Anterior cingulate cortex (tissue), 58 donors: ENCODE measurements around the gene WNT1.
A peak's percentile ranks its signal among the peaks of the same experiment; 100 is the strongest.

ENCODE experiments used
- DNase-seq, 58 donors: peaks; one replicate each; lab custom pipeline; 2025; lab: John Stamatoyannopoulos, UW

WNT1 gene

DNA sequence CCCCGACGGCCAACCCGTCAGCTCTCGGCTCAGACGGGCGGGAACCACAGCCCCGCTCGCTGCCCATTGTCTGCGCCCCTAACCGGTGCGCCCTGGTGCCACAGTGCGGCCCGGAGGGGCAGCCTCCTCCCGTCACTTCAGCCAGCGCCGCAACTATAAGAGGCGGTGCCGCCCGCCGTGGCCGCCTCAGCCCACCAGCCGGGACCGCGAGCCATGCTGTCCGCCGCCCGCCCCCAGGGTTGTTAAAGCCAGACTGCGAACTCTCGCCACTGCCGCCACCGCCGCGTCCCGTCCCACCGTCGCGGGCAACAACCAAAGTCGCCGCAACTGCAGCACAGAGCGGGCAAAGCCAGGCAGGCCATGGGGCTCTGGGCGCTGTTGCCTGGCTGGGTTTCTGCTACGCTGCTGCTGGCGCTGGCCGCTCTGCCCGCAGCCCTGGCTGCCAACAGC lies at the start of gene WNT1:
TSS of gene WNT1 (plus strand) at position 32 of the 450 bp plus-strand sequence. CDS start at position 361, 329 bp downstream.
- DNase-seq: no peak

DNA sequence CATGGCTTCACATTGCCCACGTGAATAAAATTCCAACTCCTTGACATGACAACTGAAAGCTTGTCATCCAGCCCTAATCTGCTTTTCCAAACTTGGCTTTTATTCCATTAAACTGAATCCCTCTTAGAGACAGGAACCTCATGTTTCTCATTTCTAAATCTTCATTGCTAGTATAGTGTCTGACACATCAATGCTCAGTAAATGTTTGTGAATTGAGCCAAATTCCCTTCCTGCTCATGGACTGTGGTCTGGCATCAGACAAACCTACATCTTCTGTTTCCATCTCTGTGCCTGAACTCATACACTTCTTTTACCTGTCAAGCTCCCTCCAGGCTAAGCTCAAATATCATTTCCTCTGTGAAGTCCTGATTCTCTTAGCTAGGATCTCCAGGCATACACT lies 48.6 kb upstream of the WNT1 start:
- no peak for DNase-seq

GRCh38 chr12:48930475-48930874 lies 47.6 kb upstream of the WNT1 start:
- no peak for DNase-seq

GRCh38 chr12:48932878-48933277 lies 45.2 kb upstream of the WNT1 start:
- DNase-seq: no peak

GRCh38 chr12:48933664-48934311 lies 44.3 kb upstream of the WNT1 start:
- DNase-seq: no peak

DNA sequence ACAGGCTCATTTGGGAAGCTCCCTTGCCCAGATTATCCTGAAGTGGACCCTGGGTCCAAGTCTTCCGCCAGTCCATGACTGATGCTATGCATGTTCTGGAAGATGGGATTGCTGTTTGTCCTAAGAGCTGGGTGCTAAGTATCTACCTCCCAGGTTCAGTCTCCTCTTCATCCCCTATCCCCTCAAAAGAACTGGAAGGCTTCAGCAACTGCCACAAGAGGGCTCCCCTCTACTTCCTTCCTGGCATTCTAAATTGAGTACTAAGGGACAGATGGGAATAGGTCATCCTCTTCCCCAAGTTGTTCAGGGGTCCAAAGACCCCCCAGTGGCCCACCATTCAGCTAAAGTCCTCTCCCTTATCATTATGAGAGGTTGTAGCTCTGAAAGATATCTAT lies 43.8 kb upstream of the WNT1 start:
- no peak for DNase-seq

- peak in 51 of 58 donors; percentile 2 to 84 (median 31) for DNase-seq
These were observed 41.6 kb upstream of the WNT1 start for GRCh38 chr12:48936379-48936979.

GRCh38 chr12:48937170-48937569 lies 41.0 kb upstream of the WNT1 start:
- no peak for DNase-seq

DNA sequence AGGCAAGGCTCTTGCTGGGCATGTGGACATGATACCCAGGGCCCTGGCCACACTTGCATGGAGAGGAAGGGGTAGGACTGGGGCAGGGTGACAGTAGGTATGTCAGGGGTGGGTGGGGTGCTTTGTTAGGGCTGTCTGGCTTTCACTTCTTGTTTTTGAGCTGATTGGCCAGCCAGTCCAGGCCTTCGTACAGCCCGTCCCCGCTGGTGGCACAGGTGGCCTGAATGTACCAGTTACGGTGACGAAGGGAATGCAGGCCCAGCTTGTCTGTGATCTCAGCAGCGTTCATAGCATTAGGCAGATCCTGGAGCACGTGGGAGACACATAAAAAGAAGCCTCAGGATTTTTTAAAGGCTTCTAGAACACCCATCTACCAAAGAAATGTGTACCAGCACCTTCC lies 39.3 kb upstream of the WNT1 start:
- peak in 2 of 58 donors; percentile 3 to 7 for DNase-seq

DNA sequence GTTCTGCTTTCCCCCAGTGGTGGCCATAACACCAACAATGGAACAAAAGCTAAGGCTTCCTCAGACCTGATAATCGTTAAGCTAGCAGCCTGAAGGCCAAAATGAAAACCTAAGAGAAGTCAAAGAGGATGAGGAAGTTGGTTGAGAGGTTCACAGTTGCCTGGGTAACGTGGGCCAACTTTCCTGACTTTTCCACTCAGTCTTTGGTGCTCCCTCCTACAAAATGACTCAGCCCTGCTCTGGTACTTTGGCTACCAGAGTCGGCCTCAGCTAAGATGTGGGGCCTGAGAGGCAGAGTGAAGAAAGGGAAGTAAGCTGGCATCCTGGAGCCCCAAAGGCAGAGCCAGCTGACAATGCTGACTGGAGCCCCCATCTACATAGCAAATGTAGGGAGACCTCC lies 37.9 kb upstream of the WNT1 start:
- no peak for DNase-seq

DNA sequence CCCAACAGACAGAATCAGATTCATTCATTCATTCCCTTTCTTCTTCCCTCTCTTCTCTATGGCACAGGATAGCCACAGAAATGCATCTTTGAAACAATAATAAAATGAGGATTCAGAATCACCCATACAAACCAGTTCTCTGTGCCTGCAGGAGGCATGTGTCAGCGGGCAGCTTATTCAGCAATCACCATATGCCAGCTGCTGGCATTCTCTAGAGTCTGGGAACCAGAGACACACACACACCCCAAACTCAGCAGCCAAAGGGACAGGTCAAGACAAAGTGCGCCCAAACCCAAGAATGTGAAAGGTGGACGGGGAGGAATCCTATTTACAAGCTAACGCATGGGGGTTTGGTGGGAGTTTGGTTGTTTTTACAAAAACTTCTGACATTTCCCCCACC lies 34.9 kb upstream of the WNT1 start:
- DNase-seq: no peak

DNA sequence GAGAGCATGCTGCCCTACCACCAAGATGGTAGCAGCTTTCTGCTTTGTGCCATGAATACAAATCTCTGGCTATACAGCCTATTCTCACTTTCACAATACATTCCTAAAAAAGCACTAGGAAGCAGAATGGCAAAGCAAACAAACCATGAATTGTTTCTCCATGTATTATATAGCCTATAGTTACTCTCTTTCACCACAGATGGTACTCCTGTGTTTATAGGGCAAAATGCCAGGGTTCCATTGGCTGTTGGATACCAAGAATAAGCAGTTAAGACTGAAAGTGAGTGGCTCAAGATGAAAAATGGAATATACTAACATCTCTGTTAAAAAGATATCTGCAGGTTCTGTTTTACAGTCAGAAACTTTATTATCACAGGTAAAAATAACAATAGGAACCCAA lies 31.9 kb upstream of the WNT1 start:
- DNase-seq: peak in 2 of 58 donors; percentile 11 to 57

GRCh38 chr12:48946943-48947342 lies 31.2 kb upstream of the WNT1 start:
- DNase-seq: no peak

DNA sequence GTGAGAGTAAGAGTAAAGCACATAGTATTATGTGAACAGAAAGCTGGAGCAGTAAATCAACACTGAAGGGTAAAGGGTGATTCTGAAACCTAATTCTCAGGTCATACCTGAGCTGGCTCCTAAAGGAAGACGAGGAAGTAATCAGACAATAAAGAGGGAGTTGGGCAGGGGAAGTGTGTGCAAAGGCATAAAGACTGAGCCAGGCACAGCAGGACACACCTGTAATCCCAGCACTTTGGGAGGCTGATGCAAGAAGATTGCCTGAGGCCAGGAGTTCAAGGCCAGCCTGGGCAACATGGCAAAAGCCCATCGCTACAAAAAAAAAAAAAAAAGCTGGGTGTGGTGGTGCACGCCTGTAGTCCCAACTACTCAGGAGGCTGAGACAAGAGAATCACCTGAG lies 30.4 kb upstream of the WNT1 start:
- DNase-seq: no peak

DNA sequence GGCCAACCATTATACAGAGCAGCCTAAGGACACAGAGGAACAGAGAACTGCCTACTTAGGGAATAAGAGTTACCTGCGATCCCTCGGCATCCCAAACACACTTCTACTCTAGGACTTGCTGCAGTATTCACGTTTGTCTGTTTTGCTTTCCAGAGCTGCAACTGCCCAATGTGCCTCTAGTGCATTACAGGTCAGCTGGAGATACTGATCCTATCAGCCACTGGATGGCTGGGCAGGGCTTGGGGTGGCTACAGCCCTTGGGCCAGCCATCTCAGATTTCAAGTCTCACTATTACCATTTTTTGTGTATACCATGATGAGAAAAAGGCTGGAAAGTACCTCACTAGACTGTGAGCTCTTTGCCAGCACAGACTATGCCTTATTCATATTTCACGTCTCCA lies 25.4 kb upstream of the WNT1 start:
- no peak for DNase-seq

- peak in 1 of 58 donors; percentile 8 for DNase-seq
These were observed 24.1 kb upstream of the WNT1 start for GRCh38 chr12:48954061-48954460.

- no peak for DNase-seq
These were observed 23.2 kb upstream of the WNT1 start for GRCh38 chr12:48954841-48955501.

- peak in 56 of 58 donors; percentile 13 to 92 (median 68) for DNase-seq
These were observed 21.6 kb upstream of the WNT1 start for GRCh38 chr12:48956279-48957140.

GRCh38 chr12:48957141-48958048 lies 20.7 kb upstream of the WNT1 start, which contains the start of gene ARF3:
Gene ARF3 (minus strand): TSS chr12:48957487. CDS start chr12:48941095, 16,392 bp downstream.
- peak; percentile 33 to 94 (median 84) for DNase-seq

DNA sequence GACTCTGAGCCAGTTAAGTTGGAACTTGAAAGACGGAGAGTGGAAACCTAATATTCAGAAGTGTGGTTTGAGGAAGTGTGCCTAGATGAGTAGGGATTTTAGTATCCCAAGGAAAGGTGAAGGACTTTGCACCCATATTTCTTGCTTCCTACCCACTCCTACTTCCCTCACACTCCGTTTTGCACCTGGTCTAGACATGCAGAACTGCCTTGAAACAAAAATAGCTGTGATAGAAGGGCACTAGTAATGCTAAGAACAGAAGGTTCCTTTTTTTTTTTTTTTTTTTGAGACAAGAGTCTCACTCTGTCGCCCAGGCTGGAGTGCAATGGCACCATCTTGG lies 20.1 kb upstream of the WNT1 start:
- no peak for DNase-seq
